GM12878 (cell line): Measurements from ENCODE around the gene CSH2. TPM values are rescaled to one million over a fixed set of nuclear protein-coding genes. Genes with fewer than 3 reads are reported as not detected.

Source experiments
- ATAC-seq: fragments of 200-7000 bp; cut with Tn5 transposase; 3 replicates; pipeline ENCODE4 v1.9.1; 2020; ENCODE audit warnings: mild to moderate bottlenecking, moderate library complexity
- BruUV-seq: library from RNA; stranded (reverse); fragments of 400-500 nt; replicated peaks from 2 replicates; lab custom pipeline; 2021; lab: Mats Ljungman, UMichigan
- CTCF ChIA-PET: fragments of 300-600 bp; sonication (Branson Sonifier 250); formaldehyde crosslinking; extraction: SDS; loops from one replicate; lab custom pipeline; 2021; ENCODE audit warnings: inconsistent platforms; lab: Yijun Ruan, JAX
- POLR2A ChIA-PET: fragments of 350-600 bp; formaldehyde crosslinking; extraction: SDS; loops from one replicate; lab custom pipeline; 2021; ENCODE audit warnings: inconsistent platforms; lab: Charles Lee
- RAD21 ChIA-PET: fragments of 300-600 bp; sonication (Branson Sonifier 250); formaldehyde crosslinking; loops from one replicate; lab custom pipeline; 2023; ENCODE audit warnings: antibody characterized with exemption; ENCODE audit not compliant: unreplicated experiment; lab: Charles Lee
- SMC1A ChIA-PET: fragments of 300-600 bp; sonication (Branson Sonifier 250); formaldehyde crosslinking; loops from one replicate; lab custom pipeline; 2023; ENCODE audit not compliant: unreplicated experiment, uncharacterized antibody; lab: Charles Lee
- DNase-seq: peaks from one replicate; pipeline ENCODE4 v3.0.0-alpha.2; 2011; ENCODE audit warnings: low read depth, low spot score
- FAIRE-seq: peaks from 3 replicates; lab custom pipeline; 2011; peaks lifted over from hg19 to GRCh38; lab: Jason Lieb, UNC
- H2AFZ ChIP-seq: 2 replicates; pipeline ENCODE4 v1.6.0; 2011; ENCODE audit warnings: low read depth, low read length, control low read depth; ENCODE audit not compliant: control insufficient read depth
- H3K27ac ChIP-seq: 2 replicates; pipeline ENCODE4 v1.5.1; 2011; ENCODE audit warnings: control low read depth; ENCODE audit not compliant: control insufficient read depth, insufficient read depth
- H3K27me3 ChIP-seq, 2 experiments: replicated peaks in 1 of 2; 2 replicates each; pipeline versions ENCODE4 v1.6.0 to v1.6.1; 2011; ENCODE audit warnings: low read length in 1 of 2; ENCODE audit not compliant: control insufficient read depth in 2 of 2, insufficient read depth in 2 of 2
- H3K36me3 ChIP-seq, 2 experiments: 2 replicates each; pipeline ENCODE4 v1.5.1; 2011; ENCODE audit warnings: low read length in 1 of 2; ENCODE audit not compliant: control insufficient read depth in 2 of 2, insufficient read depth in 2 of 2
- H3K4me1 ChIP-seq: 2 replicates; pipeline ENCODE4 v1.6.1; 2011; ENCODE audit warnings: mild to moderate bottlenecking, low read length, moderate library complexity, mixed read lengths; ENCODE audit not compliant: control insufficient read depth, insufficient read depth
- H3K4me2 ChIP-seq: 2 replicates; pipeline ENCODE4 v1.6.0; 2011; ENCODE audit warnings: control low read depth; ENCODE audit not compliant: control insufficient read depth, insufficient read depth
- H3K4me3 ChIP-seq: fragments of 200-600 bp; sonication (generic); 2 replicates; pipeline ENCODE4 v1.5.1; 2016
- H3K79me2 ChIP-seq: 2 replicates; pipeline ENCODE4 v1.6.0; 2011; ENCODE audit warnings: low read length; ENCODE audit not compliant: control insufficient read depth, insufficient read depth
- H3K9ac ChIP-seq: 2 replicates; pipeline ENCODE4 v1.8.0; 2011; ENCODE audit warnings: low read length, control low read depth, mixed read lengths; ENCODE audit not compliant: control insufficient read depth, insufficient read depth
- H3K9me3 ChIP-seq: replicated peaks from 3 replicates; pipeline ENCODE4 v1.5.1; 2011; ENCODE audit warnings: mild to moderate bottlenecking, low read length; ENCODE audit not compliant: control insufficient read depth, insufficient read depth
- H4K20me1 ChIP-seq: 2 replicates; pipeline ENCODE4 v1.6.0; 2011; ENCODE audit not compliant: control insufficient read depth, insufficient read depth
- BCL11A ChIP-seq: IDR thresholded peaks from 2 replicates; pipeline ENCODE4 v1.6.1; 2011; ENCODE audit warnings: low read depth, low read length
- CHD4 ChIP-seq: fragments of 200-600 bp; sonication (generic); IDR thresholded peaks from 2 replicates; pipeline ENCODE4 v1.6.1; 2016; ENCODE audit warnings: mild to moderate bottlenecking
- CREM ChIP-seq: IDR thresholded peaks from 2 replicates; pipeline ENCODE4 v1.6.1; 2014; ENCODE audit warnings: antibody characterized with exemption, low read depth
- NFYA ChIP-seq: IDR thresholded peaks from 2 replicates; pipeline ENCODE4 v1.6.1; 2011; ENCODE audit warnings: low read depth, mild to moderate bottlenecking, low read length, improper control_type of control experiment, borderline replicate concordance
- NR2C2 ChIP-seq: IDR thresholded peaks from 2 replicates; pipeline ENCODE4 v1.6.1; 2011; ENCODE audit warnings: borderline replicate concordance, low read depth; ENCODE audit not compliant: control insufficient read depth, insufficient read length
- STAT1 ChIP-seq: fragments of 450-650 bp; conservative IDR thresholded peaks from 2 replicates; pipeline ENCODE4 v1.6.1; 2014; ENCODE audit warnings: antibody characterized with exemption, mild to moderate bottlenecking
- ZBTB4 ChIP-seq: fragments of 450-650 bp; formaldehyde crosslinking; IDR thresholded peaks from 2 replicates; pipeline ENCODE4 v1.4.0; 2022; ENCODE audit warnings: mild to moderate bottlenecking, moderate library complexity
- WGBS: methylation state at CpG from one replicate; pipeline ENCODE4 v1.1.6; 2016; ENCODE audit warnings: low lambda C conversion rate; ENCODE audit not compliant: insufficient replicate concordance, insufficient coverage; ENCODE audit errors: missing lambda C conversion rate; 5-methylcytosine and 5-hydroxymethylcytosine counted together
- in situ Hi-C: fragments of 300-500 bp; cut with MboI; formaldehyde crosslinking; loops from 9 replicates; pipeline ENCODE4 v1.14.3; 2018; ENCODE audit warnings: mixed read lengths
- intact Hi-C: fragments of 100-400 bp; cut with micrococcal nuclease; formaldehyde crosslinking; loops from one replicate; pipeline ENCODE4 v1.14.2; 2022; ENCODE audit not compliant: unreplicated experiment
- polyA plus RNA-seq, 11 experiments: library from polyadenylated mRNA; depleted of rRNA in 4 of 11; unstranded in 6 of 11; stranded (reverse) in 5 of 11; fragments of >200 nt; fragmentation: Nextera tagmentation in 4 of 11; fragmentation: Illumina TruSeq in 1 of 11; extraction: Ambion mirVana in 4 of 11; extraction: Trizol in 1 of 11; gene quantifications; 1 replicate in 1 of 11; 2 replicates in 10 of 11; pipeline versions ENCODE4 v1.2.1 to v1.2.3, GENCODE V29; 2011 to 2016; ENCODE audit warnings: inconsistent platforms in 2 of 11, missing spikeins in 2 of 11, low read depth in 1 of 11
- total RNA-seq, 4 experiments: library from RNA; depleted of rRNA in 3 of 4; stranded (reverse); fragments of >200 nt in 3 of 4; fragmentation: Illumina TruSeq in 1 of 4; extraction: Trizol in 1 of 4; gene quantifications; 2 replicates each; pipeline versions ENCODE4 v1.2.1 to v1.2.3, GENCODE V29; 2013 to 2021
- TF ChIP-seq, protein P1 (sequence below): fragments of 450-650 bp; IDR thresholded peaks from 2 replicates; pipeline ENCODE4 v1.6.1; 2017; ENCODE audit warnings: antibody characterized with exemption, mild to moderate bottlenecking, moderate library complexity

Gene CSH2
- total and polyA plus RNA-seq, 10 of the 15 experiments (the other 5 are each of a cell fraction or from before 2014, with no cell fraction given), result not detected

DNA sequence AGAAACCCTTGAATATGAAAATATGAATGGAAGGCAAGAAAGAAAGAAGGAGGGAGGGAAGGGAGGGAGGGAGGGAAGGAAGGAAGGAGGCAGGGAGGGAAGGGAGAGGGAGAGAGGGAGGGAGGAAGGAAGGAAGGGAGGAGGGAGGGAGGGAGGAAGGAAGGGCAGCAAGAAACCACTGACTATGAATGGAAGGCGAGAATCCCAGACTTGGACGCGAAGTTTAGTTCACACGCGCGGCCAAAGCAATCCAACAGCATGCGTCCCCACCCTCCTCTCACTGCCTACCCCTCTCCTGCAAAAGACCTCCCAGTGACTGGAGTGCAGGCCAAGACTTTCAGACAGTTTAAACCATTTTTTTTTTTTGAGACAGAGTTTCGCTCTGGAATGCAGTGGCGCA lies 23.1 kb downstream of the CSH2 start:
- H3K36me3 ChIP-seq, result no peaks in the 10 kb centered on the region
- H3K4me1 ChIP-seq, result peaks cover 7% of the 10 kb centered on the region
- peaks cover 5% of the 10 kb centered on the region; the same call in 2 of the 3 replicates for H3K9me3 ChIP-seq
- ATAC-seq, result no peak
- no peak overlapping the region for H3K4me2 ChIP-seq
- WGBS, result 94% methylated on average over 9 of the region's 9 CpGs
- ChIA-PET RAD21 (no interaction called here), POLR2A (no interaction called here), SMC1A (no interaction called here), CTCF (interaction anchor here (1.3 to 1.7 kb wide), 2 partner anchors 9 to 443 kb away, joined by 3 to 5 read pairs; no protein-coding TSS in a partner anchor)
- no peak for FAIRE-seq
- no peak overlapping the region for H3K27ac ChIP-seq
- H3K27me3 ChIP-seq, result peaks cover 0 to 1% of the 10 kb centered on the region in 2 experiments; a peak in 1 of 4 replicates
- no peaks in the 10 kb centered on the region for H3K79me2 ChIP-seq
- in situ Hi-C loops, result no loop called here
- no peak overlapping the region for H3K4me3 ChIP-seq
- TF ChIP-seq BCL11A (no peak), ZBTB4 (no peak), NFYA (no peak), CHD4 (no peak), STAT1 (no peak), CREM (no peak), NR2C2 (no peak)
- TF ChIP-seq, protein P1, sequence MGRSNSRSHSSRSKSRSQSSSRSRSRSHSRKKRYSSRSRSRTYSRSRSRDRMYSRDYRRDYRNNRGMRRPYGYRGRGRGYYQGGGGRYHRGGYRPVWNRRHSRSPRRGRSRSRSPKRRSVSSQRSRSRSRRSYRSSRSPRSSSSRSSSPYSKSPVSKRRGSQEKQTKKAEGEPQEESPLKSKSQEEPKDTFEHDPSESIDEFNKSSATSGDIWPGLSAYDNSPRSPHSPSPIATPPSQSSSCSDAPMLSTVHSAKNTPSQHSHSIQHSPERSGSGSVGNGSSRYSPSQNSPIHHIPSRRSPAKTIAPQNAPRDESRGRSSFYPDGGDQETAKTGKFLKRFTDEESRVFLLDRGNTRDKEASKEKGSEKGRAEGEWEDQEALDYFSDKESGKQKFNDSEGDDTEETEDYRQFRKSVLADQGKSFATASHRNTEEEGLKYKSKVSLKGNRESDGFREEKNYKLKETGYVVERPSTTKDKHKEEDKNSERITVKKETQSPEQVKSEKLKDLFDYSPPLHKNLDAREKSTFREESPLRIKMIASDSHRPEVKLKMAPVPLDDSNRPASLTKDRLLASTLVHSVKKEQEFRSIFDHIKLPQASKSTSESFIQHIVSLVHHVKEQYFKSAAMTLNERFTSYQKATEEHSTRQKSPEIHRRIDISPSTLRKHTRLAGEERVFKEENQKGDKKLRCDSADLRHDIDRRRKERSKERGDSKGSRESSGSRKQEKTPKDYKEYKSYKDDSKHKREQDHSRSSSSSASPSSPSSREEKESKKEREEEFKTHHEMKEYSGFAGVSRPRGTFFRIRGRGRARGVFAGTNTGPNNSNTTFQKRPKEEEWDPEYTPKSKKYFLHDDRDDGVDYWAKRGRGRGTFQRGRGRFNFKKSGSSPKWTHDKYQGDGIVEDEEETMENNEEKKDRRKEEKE, result no peak
- DNase-seq, result no peak
- H3K9ac ChIP-seq, result no peak overlapping the region
- H2AFZ ChIP-seq, result no peak overlapping the region
- BruUV-seq, result no TSS peak
- H4K20me1 ChIP-seq, result no peaks in the 10 kb centered on the region
- intact Hi-C loops, result no loop called here
